Fibroblast of lung (primary cell): ENCODE measurements around the gene WNT5B.

Experiments used
- EZH2 ChIP-seq: IDR thresholded peaks from 2 replicates; pipeline ENCODE4 v1.5.1; 2012; ENCODE audit warnings: low read length, control low read depth, mild to moderate bottlenecking; ENCODE audit errors: missing control alignments
- TF ChIP-seq, protein P1 (sequence below), 2 donors: IDR thresholded peaks in 1 of 2; conservative IDR thresholded peaks in 1 of 2; 1 replicate in 1 of 2; 2 replicates in 1 of 2; pipeline ENCODE4 v1.5.1; 2011 to 2012; ENCODE audit warnings: low read length in 2 of 2, control low read depth in 1 of 2, inconsistent platforms in 1 of 2, low read depth in 1 of 2, mild to moderate bottlenecking in 1 of 2

DNA sequence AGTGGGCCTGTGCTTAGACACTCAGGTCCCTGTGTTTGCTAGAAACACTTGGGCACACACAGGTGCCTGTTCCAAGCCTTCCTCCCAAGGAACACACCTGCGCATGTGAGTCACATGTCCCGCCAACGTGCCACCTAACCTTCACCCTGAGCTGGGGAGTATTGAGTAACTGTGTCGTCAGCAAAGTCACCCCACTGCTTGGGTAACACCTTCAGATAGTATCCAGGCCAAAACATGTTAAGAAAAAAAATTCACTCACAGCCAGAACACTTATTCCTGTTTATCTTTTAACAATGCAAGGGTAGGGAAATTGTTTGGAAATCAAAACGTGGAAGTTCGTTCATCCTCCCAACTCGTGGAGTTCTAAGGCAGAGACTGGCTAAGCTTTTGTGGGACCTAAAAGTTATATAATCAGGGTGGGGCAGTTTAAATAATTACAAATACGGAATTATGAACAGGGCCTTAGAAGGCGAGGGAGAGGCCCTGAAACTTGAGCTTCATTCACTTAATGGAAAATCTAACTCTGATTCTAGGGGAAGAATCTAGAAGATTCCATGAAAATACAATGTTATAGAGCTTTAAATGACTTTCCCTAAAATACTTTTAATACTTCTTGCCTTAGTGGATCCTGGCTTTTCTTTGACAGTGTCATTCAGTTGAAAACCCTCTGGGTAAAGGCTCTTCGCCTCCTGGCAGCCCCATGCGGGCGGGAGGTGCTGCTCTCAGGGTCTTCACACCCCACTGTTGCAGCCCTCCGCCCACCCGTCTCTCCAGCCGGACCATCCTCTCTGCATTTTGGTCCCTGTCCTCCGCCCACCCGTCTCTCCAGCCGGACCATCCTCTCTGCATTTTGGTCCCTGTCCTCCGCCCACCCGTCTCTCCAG is 31.5 kb downstream of the WNT5B start:
- TF ChIP-seq, protein P1, sequence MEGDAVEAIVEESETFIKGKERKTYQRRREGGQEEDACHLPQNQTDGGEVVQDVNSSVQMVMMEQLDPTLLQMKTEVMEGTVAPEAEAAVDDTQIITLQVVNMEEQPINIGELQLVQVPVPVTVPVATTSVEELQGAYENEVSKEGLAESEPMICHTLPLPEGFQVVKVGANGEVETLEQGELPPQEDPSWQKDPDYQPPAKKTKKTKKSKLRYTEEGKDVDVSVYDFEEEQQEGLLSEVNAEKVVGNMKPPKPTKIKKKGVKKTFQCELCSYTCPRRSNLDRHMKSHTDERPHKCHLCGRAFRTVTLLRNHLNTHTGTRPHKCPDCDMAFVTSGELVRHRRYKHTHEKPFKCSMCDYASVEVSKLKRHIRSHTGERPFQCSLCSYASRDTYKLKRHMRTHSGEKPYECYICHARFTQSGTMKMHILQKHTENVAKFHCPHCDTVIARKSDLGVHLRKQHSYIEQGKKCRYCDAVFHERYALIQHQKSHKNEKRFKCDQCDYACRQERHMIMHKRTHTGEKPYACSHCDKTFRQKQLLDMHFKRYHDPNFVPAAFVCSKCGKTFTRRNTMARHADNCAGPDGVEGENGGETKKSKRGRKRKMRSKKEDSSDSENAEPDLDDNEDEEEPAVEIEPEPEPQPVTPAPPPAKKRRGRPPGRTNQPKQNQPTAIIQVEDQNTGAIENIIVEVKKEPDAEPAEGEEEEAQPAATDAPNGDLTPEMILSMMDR (conservative IDR thresholded peaks at IDR 0.05 in 1 of 2, IDR thresholded peaks at IDR 0.05 in 1 of 2; ENCODE audit: low read depth in 1 of 2, low read length in 2 of 2), result no peak
- no peak for TF ChIP-seq EZH2
